ENCODE measurements around the gene PRKN.

DNA sequence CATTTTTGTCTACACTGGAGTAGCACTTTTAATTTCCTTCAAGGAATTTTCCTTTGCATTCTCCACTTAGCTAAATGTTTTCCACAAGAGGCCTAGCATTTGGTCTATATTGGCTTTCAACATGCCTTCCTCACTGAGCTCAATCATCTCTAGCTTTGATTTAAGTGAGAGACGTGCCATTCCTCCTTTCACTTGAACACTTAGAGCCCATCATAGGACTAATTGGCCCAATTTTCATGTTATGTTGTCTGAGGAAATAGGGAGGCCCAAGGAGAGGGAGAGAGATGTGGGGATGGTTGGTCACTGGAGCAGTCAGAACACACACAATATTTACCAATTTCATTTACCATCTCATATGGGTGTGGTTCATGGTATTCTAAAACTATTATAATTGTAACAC lies 645.0 kb downstream of the PRKN start:
- TF ChIP-seq POLR2A (IDR thresholded peaks at IDR 0.05; ENCODE audit: low read length) (no peak), GATA1 (IDR thresholded peaks at IDR 0.05; ENCODE audit: low read depth, low read length) (no peak)
